GM12878 (cell line): ENCODE measurements around the gene DNTT. TPM values are rescaled to one million over a fixed set of nuclear protein-coding genes. Genes with fewer than 3 reads are reported as not detected.

ENCODE experiments used
- ATAC-seq: fragments of 200-7000 bp; cut with Tn5 transposase; 3 replicates; pipeline ENCODE4 v1.9.1; 2020; ENCODE audit warnings: mild to moderate bottlenecking, moderate library complexity
- BruUV-seq: library from RNA; stranded (reverse); fragments of 400-500 nt; replicated peaks from 2 replicates; lab custom pipeline; 2021; lab: Mats Ljungman, UMichigan
- CTCF ChIA-PET: fragments of 300-600 bp; sonication (Branson Sonifier 250); formaldehyde crosslinking; extraction: SDS; loops from one replicate; lab custom pipeline; 2021; ENCODE audit warnings: inconsistent platforms; lab: Yijun Ruan, JAX
- POLR2A ChIA-PET: fragments of 350-600 bp; formaldehyde crosslinking; extraction: SDS; loops from one replicate; lab custom pipeline; 2021; ENCODE audit warnings: inconsistent platforms; lab: Charles Lee
- RAD21 ChIA-PET: fragments of 300-600 bp; sonication (Branson Sonifier 250); formaldehyde crosslinking; loops from one replicate; lab custom pipeline; 2023; ENCODE audit warnings: antibody characterized with exemption; ENCODE audit not compliant: unreplicated experiment; lab: Charles Lee
- SMC1A ChIA-PET: fragments of 300-600 bp; sonication (Branson Sonifier 250); formaldehyde crosslinking; loops from one replicate; lab custom pipeline; 2023; ENCODE audit not compliant: unreplicated experiment, uncharacterized antibody; lab: Charles Lee
- DNase-seq: peaks from one replicate; pipeline ENCODE4 v3.0.0-alpha.2; 2011; ENCODE audit warnings: low read depth, low spot score
- FAIRE-seq: peaks from 3 replicates; lab custom pipeline; 2011; peaks lifted over from hg19 to GRCh38; lab: Jason Lieb, UNC
- H2AFZ ChIP-seq: 2 replicates; pipeline ENCODE4 v1.6.0; 2011; ENCODE audit warnings: low read depth, low read length, control low read depth; ENCODE audit not compliant: control insufficient read depth
- H3K27ac ChIP-seq: 2 replicates; pipeline ENCODE4 v1.5.1; 2011; ENCODE audit warnings: control low read depth; ENCODE audit not compliant: control insufficient read depth, insufficient read depth
- H3K27me3 ChIP-seq, 2 experiments: replicated peaks in 1 of 2; 2 replicates each; pipeline versions ENCODE4 v1.6.0 to v1.6.1; 2011; ENCODE audit warnings: low read length in 1 of 2; ENCODE audit not compliant: control insufficient read depth in 2 of 2, insufficient read depth in 2 of 2
- H3K36me3 ChIP-seq, 2 experiments: 2 replicates each; pipeline ENCODE4 v1.5.1; 2011; ENCODE audit warnings: low read length in 1 of 2; ENCODE audit not compliant: control insufficient read depth in 2 of 2, insufficient read depth in 2 of 2
- H3K4me1 ChIP-seq: 2 replicates; pipeline ENCODE4 v1.6.1; 2011; ENCODE audit warnings: mild to moderate bottlenecking, low read length, moderate library complexity, mixed read lengths; ENCODE audit not compliant: control insufficient read depth, insufficient read depth
- H3K4me2 ChIP-seq: 2 replicates; pipeline ENCODE4 v1.6.0; 2011; ENCODE audit warnings: control low read depth; ENCODE audit not compliant: control insufficient read depth, insufficient read depth
- H3K4me3 ChIP-seq: fragments of 200-600 bp; sonication (generic); 2 replicates; pipeline ENCODE4 v1.5.1; 2016
- H3K79me2 ChIP-seq: 2 replicates; pipeline ENCODE4 v1.6.0; 2011; ENCODE audit warnings: low read length; ENCODE audit not compliant: control insufficient read depth, insufficient read depth
- H3K9ac ChIP-seq: 2 replicates; pipeline ENCODE4 v1.8.0; 2011; ENCODE audit warnings: low read length, control low read depth, mixed read lengths; ENCODE audit not compliant: control insufficient read depth, insufficient read depth
- H3K9me3 ChIP-seq: replicated peaks from 3 replicates; pipeline ENCODE4 v1.5.1; 2011; ENCODE audit warnings: mild to moderate bottlenecking, low read length; ENCODE audit not compliant: control insufficient read depth, insufficient read depth
- H4K20me1 ChIP-seq: 2 replicates; pipeline ENCODE4 v1.6.0; 2011; ENCODE audit not compliant: control insufficient read depth, insufficient read depth
- CREM ChIP-seq: IDR thresholded peaks from 2 replicates; pipeline ENCODE4 v1.6.1; 2014; ENCODE audit warnings: antibody characterized with exemption, low read depth
- ETV6 ChIP-seq, 2 experiments: fragments of 450-650 bp in 1 of 2; IDR thresholded peaks in 1 of 2; conservative IDR thresholded peaks in 1 of 2; 2 replicates each; pipeline ENCODE4 v1.6.1; 2014; ENCODE audit warnings: antibody characterized with exemption in 1 of 2, borderline replicate concordance in 1 of 2, low read depth in 1 of 2, mild to moderate bottlenecking in 1 of 2, moderate library complexity in 1 of 2
- MTA2 ChIP-seq: fragments of 450-650 bp; IDR thresholded peaks from 2 replicates; pipeline ENCODE4 v1.6.1; 2016; ENCODE audit warnings: low read depth, mild to moderate bottlenecking, moderate library complexity
- MYB ChIP-seq: fragments of 150-350 bp; IDR thresholded peaks from 2 replicates; pipeline ENCODE4 v1.6.1; 2014; ENCODE audit warnings: mild to moderate bottlenecking, low read depth, low read length, borderline replicate concordance
- NFYA ChIP-seq: IDR thresholded peaks from 2 replicates; pipeline ENCODE4 v1.6.1; 2011; ENCODE audit warnings: low read depth, mild to moderate bottlenecking, low read length, improper control_type of control experiment, borderline replicate concordance
- PML ChIP-seq: IDR thresholded peaks from 2 replicates; pipeline ENCODE4 v1.6.1; 2012; ENCODE audit warnings: low read length, inconsistent platforms
- SREBF1 ChIP-seq: IDR thresholded peaks from 2 replicates; pipeline ENCODE4 v1.6.1; 2012; ENCODE audit warnings: mild to moderate bottlenecking, low read length
- STAT1 ChIP-seq: fragments of 450-650 bp; conservative IDR thresholded peaks from 2 replicates; pipeline ENCODE4 v1.6.1; 2014; ENCODE audit warnings: antibody characterized with exemption, mild to moderate bottlenecking
- STAT3 ChIP-seq: IDR thresholded peaks from 2 replicates; pipeline ENCODE4 v1.6.1; 2011; ENCODE audit warnings: low read depth, low read length, improper control_type of control experiment
- YBX1 ChIP-seq: fragments of 450-650 bp; IDR thresholded peaks from 2 replicates; pipeline ENCODE4 v1.6.1; 2016; ENCODE audit warnings: antibody characterized with exemption
- WGBS: methylation state at CpG from one replicate; pipeline ENCODE4 v1.1.6; 2016; ENCODE audit warnings: low lambda C conversion rate; ENCODE audit not compliant: insufficient replicate concordance, insufficient coverage; ENCODE audit errors: missing lambda C conversion rate; 5-methylcytosine and 5-hydroxymethylcytosine counted together
- in situ Hi-C: fragments of 300-500 bp; cut with MboI; formaldehyde crosslinking; loops from 9 replicates; pipeline ENCODE4 v1.14.3; 2018; ENCODE audit warnings: mixed read lengths
- intact Hi-C: fragments of 100-400 bp; cut with micrococcal nuclease; formaldehyde crosslinking; loops from one replicate; pipeline ENCODE4 v1.14.2; 2022; ENCODE audit not compliant: unreplicated experiment
- polyA plus RNA-seq, 11 experiments: library from polyadenylated mRNA; depleted of rRNA in 4 of 11; unstranded in 6 of 11; stranded (reverse) in 5 of 11; fragments of >200 nt; fragmentation: Nextera tagmentation in 4 of 11; fragmentation: Illumina TruSeq in 1 of 11; extraction: Ambion mirVana in 4 of 11; extraction: Trizol in 1 of 11; gene quantifications; 1 replicate in 1 of 11; 2 replicates in 10 of 11; pipeline versions ENCODE4 v1.2.1 to v1.2.3, GENCODE V29; 2011 to 2016; ENCODE audit warnings: inconsistent platforms in 2 of 11, missing spikeins in 2 of 11, low read depth in 1 of 11
- total RNA-seq, 4 experiments: library from RNA; depleted of rRNA in 3 of 4; stranded (reverse); fragments of >200 nt in 3 of 4; fragmentation: Illumina TruSeq in 1 of 4; extraction: Trizol in 1 of 4; gene quantifications; 2 replicates each; pipeline versions ENCODE4 v1.2.1 to v1.2.3, GENCODE V29; 2013 to 2021
- TF ChIP-seq, protein P1 (sequence below): fragments of 450-650 bp; IDR thresholded peaks from 2 replicates; pipeline ENCODE4 v1.6.1; 2018; ENCODE audit warnings: borderline replicate concordance, mild to moderate bottlenecking; ENCODE audit not compliant: partially characterized antibody

The DNTT gene
- total and polyA plus RNA-seq, 10 of the 15 experiments (the other 5 are each of a cell fraction or from before 2014, with no cell fraction given), result 0.06 to 0.13 (median 0.09) TPM; not detected in 5

DNA sequence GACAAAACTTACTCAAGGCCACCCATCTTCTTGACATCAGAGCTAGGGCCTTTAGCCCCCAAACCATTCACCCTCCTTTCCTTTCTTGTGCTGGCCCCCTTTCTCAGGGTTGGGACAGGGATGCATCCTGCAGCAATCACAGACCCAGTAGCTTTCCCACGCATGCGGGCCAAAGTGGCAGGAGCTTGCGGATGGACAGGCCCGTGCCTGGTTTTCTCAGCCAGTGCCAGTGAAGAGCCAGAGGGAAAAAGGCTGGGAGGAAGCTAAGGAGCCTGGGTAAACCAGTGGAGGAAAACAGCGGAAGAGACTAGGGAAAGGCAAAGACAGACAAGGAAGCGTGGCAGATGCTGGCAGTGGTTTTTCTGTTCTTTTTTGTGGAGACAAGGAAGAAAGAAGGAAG, 27.8 kb upstream of the DNTT start:
- ChIA-PET CTCF (interaction anchor here (1.0 to 7.9 kb wide), 5 partner anchors 9 to 46 kb away, joined by 3 to 102 read pairs (median 7); no protein-coding TSS in a partner anchor), SMC1A (interaction anchor here (8.2 to 12.9 kb wide), 2 partner anchors 10 to 16 kb away, joined by 229 to 305 read pairs; no protein-coding TSS in a partner anchor), POLR2A (interaction anchor here (0.9 to 9.8 kb wide), 2 partner anchors 10 to 35 kb away, joined by 5 to 174 read pairs; no protein-coding TSS in a partner anchor), RAD21 (interaction anchor here (1.2 to 19.3 kb wide), 4 partner anchors 9 to 47 kb away, joined by 3 to 362 read pairs (median 18); no protein-coding TSS in a partner anchor)
- in situ Hi-C loops, result loop anchor here (10.0 kb wide), 1 partner anchor 992 kb away; no protein-coding TSS in a partner anchor
- Histone ChIP-seq H3K4me1 (peaks cover 30% of the 10 kb centered on the region), H3K4me2 (no peak overlapping the region), H2AFZ (no peak overlapping the region), H3K27me3 (no peaks in the 10 kb centered on the region), H3K4me3 (no peak overlapping the region), H3K9me3 (no peaks in the 10 kb centered on the region), H3K9ac (no peak overlapping the region), H3K27ac (no peak overlapping the region; the same call in 1 of the 2 replicates), H3K79me2 (peaks cover 17% of the 10 kb centered on the region), H4K20me1 (no peaks in the 10 kb centered on the region), H3K36me3 (no peaks in the 10 kb centered on the region)
- intact Hi-C loops, result loop anchor here (10.0 kb wide), 2 partner anchors 492 to 982 kb away; partner anchors contain the start of gene PDLIM1
- no peak for FAIRE-seq
- ATAC-seq, result no peak
- 100% methylated on average over 6 of the region's 6 CpGs for WGBS
- DNase-seq, result no peak
- no TSS peak for BruUV-seq
- TF ChIP-seq CREM (no peak), NFYA (no peak), YBX1 (no peak), ETV6 (conservative IDR thresholded peaks at IDR 0.05 in 1 of 2, IDR thresholded peaks at IDR 0.05 in 1 of 2; ENCODE audit: borderline replicate concordance in 1 of 2, low read depth in 1 of 2) (no peak)

DNA sequence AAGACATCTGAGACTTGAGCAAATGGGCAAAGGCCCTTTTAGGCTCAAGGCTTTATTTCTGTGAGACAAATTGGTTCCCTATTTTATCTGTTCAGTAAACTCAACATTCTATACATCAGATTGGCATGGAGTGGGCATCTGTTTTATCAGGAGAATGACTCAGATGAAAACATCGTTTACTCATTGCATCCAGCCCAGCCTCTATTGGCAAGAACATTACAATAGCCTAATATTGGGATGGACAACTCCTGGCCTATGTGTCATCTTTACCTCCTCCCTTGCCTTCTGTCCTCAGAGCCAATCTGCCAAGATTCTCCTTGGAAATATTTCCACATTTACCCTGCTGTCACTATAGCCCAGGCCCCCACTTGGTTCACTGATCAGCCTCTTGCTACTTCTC, 27.4 kb upstream of the DNTT start:
- H3K27ac ChIP-seq, result no peak overlapping the region
- ChIA-PET CTCF (interaction anchor here (1.1 to 7.9 kb wide), 4 partner anchors 9 to 47 kb away, joined by 3 to 102 read pairs (median 6); no protein-coding TSS in a partner anchor), POLR2A (interaction anchor here (0.9 to 9.8 kb wide), 2 partner anchors 9 to 36 kb away, joined by 5 to 174 read pairs; no protein-coding TSS in a partner anchor)

More for the DNA sequence above, 27.4 kb upstream of the DNTT start:
- intact Hi-C loops, result loop anchor here (10.0 kb wide), 2 partner anchors 492 to 982 kb away; partner anchors contain the start of gene PDLIM1
- H3K9ac ChIP-seq, result no peak overlapping the region
- 42% methylated on average over 1 of the region's 1 CpG for WGBS
- FAIRE-seq, result no peak
- RAD21 ChIA-PET, result interaction anchor here (1.2 to 19.3 kb wide), 4 partner anchors 9 to 47 kb away, joined by 3 to 362 read pairs (median 18); no protein-coding TSS in a partner anchor
- H3K4me2 ChIP-seq, result no peak overlapping the region
- in situ Hi-C loops, result loop anchor here (10.0 kb wide), 1 partner anchor 992 kb away; no protein-coding TSS in a partner anchor
- SMC1A ChIA-PET, result interaction anchor here (8.2 to 12.9 kb wide), 2 partner anchors 9 to 16 kb away, joined by 229 to 305 read pairs; no protein-coding TSS in a partner anchor
- DNase-seq, result no peak
- ATAC-seq, result no peak
- H4K20me1 ChIP-seq, result no peaks in the 10 kb centered on the region
- no peaks in the 10 kb centered on the region for H3K9me3 ChIP-seq
- H2AFZ ChIP-seq, result no peak overlapping the region
- no TSS peak for BruUV-seq
- TF ChIP-seq STAT1, result no peak
- TF ChIP-seq, protein P1, sequence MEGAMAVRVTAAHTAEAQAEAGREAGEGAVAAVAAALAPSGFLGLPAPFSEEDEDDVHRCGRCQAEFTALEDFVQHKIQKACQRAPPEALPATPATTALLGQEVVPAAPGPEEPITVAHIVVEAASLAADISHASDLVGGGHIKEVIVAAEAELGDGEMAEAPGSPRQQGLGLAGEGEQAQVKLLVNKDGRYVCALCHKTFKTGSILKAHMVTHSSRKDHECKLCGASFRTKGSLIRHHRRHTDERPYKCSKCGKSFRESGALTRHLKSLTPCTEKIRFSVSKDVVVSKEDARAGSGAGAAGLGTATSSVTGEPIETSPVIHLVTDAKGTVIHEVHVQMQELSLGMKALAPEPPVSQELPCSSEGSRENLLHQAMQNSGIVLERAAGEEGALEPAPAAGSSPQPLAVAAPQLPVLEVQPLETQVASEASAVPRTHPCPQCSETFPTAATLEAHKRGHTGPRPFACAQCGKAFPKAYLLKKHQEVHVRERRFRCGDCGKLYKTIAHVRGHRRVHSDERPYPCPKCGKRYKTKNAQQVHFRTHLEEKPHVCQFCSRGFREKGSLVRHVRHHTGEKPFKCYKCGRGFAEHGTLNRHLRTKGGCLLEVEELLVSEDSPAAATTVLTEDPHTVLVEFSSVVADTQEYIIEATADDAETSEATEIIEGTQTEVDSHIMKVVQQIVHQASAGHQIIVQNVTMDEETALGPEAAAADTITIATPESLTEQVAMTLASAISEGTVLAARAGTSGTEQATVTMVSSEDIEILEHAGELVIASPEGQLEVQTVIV, result no peak
- no peak for TF ChIP-seq MYB
- no peak for TF ChIP-seq MTA2
- TF ChIP-seq STAT3, result no peak
- TF ChIP-seq PML, result no peak
- no peak for TF ChIP-seq SREBF1
- H3K36me3 ChIP-seq, result no peaks in the 10 kb centered on the region
- peaks cover 13% of the 10 kb centered on the region for H3K79me2 ChIP-seq
- H3K4me3 ChIP-seq, result no peak overlapping the region
- peaks cover 30% of the 10 kb centered on the region for H3K4me1 ChIP-seq
- H3K27me3 ChIP-seq, result no peaks in the 10 kb centered on the region
